Ammon's horn (tissue), 1 donor: Measurements from ENCODE around the gene C5.

Experiments used
- DNase-seq: peaks from one replicate; pipeline ENCODE4 v3.0.0-alpha.2; 2016; ENCODE audit warnings: low spot score

Gene C5

DNA sequence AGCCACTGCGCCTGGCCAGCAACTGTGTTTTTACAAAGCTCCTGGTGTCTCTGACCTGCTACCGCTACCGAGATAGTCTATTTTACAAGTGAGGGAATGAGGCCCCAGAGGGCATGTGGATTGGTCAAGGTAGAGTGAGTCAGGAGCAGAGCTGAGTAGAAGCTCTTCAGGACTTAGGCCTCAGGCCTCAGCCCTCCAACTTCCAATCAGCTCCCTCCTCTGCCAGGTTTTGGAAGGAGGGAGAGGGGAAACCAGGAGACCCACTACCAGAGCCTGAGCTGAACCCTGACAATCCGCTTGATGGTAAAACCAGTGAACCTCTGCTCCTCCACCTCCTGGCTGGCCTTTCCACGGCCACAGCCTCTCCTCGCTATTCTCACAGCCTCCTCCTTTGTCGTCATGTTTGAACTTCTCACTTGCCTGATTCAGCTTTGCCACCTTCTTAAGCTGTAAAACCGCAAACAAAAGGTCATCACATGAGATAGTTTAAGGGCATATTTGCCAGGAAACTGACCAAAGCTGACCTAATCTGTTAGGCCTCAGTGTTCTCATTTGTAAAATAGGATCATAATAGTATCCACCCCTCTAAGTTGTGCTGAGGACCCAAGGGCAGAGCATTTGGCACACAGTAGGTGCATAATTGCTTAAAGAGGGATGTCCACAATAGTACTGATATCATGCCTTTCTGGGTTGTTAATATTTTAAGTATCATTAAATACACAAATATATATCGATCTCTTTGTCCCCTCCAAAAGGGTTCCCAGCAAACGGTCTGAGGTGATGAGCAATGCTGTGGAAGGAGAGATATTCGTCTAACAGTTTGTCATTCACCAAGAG, 125.2 kb downstream of the C5 start:
- no peak for DNase-seq

DNA sequence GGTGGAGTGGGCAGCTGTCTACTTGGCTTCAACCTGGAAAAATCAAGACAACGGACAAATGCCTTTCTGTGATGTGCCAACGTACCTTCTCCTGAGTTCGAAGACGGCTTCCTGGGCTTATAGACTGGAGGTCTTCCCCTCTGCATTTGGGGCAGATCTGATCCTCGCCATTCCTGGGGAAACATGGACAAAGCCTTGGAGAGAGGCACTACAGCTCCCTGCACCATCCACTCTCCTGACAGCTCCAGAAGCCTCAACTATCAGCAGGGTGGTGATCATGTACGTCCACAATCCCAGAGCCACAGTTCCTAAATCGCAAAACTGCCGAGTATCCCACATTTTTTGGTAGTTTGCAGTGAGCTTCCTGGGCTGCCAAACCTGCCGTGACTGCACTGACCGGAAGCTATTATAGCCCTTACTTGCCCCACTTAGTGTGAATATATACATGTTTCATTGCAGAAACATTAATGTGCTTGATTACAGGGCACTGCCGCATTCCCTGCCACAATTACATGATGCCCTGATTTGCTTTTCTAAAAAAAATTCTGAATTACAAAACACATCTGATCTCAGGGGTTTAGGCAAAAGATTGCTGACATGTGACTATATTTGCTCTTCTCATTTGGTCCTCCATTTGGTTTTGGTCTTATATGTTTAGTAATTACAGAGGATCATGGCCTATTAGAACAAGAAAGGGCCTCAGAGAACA, 126.3 kb downstream of the C5 start:
- DNase-seq, result no peak

DNA sequence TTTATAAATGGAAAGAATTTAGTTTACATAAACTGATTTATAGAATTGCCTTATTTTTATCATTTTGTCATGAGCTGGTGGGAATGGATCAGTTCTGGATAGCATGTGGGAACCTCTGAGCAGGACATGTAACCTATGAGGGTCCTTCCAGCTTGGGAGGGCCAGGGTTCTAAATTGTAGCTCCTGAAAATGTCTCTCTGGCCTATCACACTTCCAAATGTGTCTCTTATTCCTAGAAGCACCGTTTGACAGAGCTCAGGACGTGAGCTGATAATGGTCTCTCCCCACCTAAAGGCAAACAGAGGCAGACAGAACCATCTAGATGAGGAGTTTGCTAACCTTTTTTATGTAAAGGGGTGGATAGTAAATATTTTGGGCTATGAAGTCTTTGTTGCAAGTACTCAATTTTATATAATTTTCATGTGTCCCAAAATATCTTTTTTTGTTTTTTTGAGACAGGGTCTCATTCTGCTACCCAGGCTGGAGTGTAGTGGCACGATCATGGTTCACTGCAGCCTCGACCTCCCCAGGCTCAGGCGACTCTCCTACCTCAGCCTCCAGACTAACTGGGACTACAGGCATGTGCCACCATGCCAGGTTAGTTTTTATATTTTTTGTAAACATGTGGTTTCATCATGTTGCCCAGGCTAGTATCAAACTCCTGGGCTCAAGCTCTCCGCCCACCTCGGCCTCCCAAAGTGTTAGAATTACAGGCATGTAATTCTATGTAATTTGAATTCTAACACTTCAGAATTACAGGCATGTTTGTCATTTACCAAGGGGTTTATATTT, 127.5 kb downstream of the C5 start:
- no peak for DNase-seq

DNA sequence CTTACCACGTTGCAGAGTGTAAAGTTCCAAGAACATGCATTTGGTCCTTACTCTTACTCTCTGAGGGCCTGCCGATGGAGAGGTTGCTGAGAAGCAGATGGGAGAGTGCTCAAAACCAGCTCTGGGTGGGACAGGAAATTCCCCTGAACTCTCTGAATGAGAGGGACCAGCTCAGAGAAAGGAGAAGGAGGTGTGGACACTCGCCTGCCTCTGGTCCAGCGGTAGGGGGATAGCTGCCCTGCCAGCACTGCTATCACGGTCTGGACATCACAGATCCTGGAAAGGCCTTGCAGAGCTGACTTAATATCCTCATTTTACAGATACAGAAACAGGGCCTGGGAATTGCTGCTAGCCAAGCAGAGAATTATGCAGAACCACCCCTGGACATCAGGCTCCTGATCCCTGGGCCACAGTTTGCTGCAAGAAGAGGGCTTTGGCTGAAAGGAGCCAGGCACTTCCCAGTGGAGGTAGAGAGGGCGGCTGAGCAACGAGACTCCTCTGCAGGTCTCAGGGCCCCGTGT, 128.4 kb downstream of the C5 start:
- no peak for DNase-seq

DNA sequence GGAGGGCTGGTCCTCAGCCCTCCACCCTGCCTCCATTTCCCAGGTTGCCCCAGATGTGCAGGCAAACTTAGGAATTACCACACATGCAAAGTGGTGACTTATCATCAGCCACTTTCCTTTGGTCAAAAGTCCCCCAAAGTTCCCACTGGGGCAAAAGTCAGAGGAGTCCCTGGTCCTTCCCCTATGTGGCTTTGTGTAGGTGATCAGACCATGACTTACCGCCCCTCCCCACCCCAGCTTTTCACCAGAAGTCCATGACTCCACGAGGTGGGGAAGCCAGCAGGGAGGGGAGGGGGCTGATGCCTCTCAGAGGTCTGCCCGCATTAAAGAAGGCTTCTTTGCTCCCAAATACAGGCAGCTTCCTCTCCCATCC, 129.3 kb downstream of the C5 start:
- no peak for DNase-seq

DNA sequence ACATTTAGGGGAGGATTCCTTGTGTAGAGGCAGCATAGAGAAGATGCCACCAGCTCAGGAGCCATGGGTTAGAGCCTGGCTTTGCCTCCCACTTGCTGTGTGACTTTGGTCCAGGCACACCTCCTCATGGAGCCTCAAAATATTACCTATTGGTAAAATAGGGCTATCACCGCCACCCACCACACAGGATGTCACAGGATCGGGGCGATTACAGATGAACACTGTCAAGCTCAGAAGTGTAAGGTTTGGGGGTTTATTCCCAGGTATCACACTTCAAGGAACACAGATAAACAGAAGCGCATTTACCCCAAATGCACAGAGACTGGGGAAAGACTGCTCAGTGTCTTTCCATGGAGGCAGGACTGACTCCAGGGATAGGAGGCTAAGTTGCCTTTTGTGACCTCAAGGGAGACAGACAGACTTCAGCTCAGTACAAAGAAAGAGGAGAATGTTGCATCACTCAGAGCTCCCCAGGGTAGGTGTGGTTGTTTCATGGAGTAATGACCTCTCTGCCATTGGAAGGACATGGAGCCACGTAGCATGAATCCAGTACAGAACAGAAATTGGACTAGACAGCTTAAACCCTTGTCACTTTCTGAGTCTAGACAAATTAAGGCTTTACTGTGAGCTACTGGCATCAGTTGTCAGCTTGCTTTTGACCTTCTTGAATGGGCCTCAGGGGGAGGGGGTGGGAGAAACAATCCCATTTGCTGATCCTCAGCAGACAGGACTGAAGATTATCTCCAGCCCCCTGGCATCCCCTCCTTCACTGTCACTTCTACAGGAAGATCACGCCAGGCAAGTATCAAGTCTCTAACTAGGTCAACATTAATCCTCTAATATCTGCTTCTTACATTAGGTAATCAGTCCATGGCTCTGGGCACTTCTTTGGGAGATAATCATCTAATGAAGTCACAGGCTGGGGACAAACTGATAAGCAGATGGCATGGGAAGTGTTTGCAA, 130.0 kb downstream of the C5 start:
- DNase-seq, result no peak

DNA sequence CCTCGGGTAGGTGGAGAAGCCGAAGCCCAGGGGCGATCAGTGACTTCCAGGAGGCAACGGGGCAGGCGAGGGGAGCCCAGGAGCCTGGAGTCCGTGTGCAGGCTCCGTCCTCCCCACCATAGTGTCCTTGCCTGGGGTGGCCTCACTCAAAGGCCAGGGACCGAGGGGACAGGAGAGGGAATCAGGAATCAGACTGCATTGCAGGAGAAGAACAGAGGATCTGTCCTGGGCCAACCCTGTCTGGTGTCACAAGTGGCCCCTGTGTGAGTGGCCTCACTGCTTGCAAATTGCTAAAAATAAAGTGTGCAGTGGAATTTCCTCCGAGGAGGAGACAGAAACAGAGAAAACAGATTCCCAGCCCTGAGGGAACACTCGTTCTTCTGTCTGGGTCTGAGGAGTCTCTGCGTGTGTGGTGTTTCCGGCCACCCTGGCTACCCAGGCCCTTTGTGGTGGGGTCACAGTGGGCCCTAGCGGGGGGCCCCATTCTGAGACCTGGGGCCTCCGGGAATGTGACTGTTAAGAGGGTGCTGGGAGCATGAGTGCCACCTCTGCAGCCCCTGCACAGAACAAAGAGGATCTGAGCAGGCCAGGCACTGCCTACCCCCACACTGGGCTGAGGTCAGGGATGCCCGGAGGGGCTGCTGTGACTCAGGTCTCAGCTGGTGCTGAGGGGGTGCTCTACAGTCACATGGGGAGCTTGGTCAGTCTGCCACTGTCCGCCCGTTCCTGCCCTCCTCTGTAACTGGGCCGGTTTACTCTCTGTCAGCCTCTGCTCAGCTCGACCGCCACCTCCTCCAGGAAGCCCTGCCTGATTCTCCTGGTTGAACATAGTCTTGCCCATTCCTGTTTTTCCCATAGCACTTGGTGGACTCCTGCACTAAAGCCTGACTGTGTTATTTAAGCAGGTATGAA, 130.9 kb downstream of the C5 start:
- no peak for DNase-seq

DNA sequence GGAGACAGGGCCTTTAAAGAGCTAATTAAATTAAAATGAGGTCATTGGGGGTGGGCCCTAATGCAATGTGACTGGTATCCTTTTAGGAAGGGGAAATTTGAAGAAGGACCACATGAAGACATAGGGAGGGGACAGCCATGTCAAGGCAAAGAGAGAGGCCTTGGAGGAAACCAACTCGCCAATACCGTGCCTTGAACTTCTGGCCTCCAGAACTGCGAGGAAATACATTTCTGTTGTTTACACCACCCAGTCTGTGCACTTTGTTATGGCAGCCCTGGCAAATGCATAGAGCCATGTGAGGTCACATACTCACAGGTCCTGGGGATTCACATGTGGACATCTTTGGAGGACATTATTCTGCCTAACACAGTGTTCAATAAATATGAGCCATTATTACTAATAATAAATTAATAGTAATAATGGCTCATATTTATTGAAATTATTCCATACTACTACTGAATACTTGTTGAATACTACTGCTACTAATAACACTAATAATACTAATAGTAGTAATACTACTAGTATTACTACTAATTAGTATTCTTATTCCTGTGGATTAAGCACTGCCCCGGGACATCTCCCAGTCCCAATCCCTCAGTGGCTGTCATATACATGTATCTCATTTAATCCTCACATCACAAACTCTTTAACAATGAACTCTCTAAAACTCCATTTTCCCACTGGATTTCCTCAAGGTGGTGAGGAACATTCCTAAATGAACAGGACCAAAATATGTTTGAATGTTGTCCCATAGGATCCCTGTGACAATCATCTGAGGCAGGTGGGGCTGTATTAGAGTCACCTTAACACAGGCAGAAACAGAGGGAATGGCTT, 131.9 kb downstream of the C5 start:
- DNase-seq, result no peak

DNA sequence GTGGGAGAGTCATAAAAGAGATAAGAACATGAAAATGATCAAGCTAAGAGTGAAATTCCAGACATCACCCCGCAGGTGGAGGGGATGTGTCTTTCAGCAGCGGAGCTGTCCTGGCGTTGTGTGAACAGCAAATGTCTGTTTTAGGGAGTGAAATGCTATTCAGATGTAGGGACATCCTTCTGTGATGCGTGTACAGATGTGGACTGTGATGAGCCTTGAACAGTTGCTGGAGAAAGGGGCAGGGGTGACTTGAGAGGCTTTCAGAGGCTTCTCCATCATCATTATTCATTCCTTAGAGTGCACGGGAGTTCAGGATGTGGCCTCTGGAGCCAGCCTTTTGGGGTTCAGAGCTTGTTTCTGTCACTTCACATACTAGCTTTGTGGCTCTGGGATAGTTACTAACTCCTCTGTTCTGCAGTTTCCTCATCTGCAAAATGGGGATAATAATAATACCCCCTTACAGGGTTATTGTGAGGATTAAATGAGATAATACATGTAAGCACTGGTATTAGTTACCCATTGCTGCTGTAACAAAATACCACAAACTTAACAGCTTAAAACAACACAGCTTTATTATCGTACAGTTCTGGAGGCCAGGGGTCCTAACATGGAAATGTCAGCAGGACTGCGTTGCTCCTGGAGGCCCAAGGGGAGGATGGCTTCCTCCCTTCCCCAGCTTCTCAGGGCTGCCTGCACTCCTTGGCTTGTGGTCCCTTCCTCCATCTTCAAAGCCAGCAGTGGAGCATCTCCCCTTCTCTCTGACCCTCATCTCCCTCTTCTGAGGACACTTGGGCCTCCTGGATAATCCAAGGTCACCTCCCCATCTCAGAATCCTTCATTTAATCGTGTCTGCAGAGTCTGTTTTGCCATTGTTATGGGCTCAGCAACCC, 132.8 kb downstream of the C5 start:
- no peak for DNase-seq

DNA sequence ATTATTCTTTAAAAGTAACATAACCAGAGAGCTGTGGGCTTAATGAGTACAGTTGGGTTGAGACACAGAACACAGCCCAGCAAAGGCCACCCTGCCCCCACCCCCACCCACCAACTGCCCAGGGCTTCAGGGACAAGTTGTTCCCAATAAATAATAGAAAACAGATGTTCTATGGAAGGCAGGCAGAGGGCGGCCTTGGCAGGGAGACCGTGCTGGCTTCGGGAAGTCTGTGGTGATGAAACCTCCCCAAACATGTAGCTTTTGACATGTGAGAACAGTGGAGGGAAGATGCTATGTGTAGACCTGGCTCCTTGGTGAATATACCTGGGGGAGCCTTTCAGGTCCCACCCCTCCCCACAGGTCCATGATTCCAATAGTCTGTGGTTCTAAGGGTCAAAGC, 133.5 kb downstream of the C5 start:
- DNase-seq, result peak; percentile 85

DNA sequence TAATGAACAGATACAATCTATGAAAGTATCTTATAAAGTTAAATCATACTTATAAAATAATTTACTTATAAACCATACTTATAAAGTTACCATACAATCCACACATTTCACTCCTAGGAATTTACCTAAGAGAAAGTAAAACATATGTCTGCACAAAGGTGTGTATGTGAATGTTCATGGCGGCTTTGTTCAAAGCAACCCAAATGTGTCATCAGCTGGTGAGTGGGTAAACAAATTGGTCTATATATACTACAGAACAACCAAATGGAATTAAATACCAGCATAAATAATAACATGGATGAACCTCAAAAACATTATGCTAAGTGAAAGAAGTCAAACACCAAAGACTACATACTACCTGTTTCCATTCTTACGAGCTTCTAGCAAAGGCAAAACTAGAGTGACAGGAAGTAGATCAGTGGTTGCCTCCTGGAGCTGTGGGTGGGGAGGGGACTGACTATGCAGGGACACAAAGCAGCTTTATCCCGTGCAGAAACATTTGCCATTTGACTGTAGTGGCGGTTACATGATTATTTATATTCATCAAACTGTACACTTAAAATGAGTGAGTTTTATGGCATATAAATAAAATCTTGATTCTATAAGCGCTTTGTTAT, 134.1 kb downstream of the C5 start:
- peak; percentile 64 for DNase-seq

DNA sequence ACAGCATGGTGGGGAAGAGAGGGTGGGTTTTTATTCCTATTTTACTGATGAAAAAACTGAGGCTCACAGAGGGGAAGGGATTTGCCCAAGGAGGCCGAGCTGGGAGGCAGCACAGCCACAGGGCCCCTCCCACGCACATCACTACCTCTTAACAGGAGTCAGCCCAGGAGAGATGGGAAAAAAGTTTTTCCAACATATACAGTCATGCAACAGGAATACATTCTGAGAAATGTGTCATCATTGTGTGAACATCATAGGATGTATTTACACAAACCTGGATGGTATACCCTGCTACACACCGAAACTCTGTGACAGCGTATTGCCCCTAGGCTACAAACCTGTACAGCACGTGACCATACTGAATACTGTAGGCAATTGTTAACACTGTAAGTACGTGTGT, 135.1 kb downstream of the C5 start:
- DNase-seq, result no peak

DNA sequence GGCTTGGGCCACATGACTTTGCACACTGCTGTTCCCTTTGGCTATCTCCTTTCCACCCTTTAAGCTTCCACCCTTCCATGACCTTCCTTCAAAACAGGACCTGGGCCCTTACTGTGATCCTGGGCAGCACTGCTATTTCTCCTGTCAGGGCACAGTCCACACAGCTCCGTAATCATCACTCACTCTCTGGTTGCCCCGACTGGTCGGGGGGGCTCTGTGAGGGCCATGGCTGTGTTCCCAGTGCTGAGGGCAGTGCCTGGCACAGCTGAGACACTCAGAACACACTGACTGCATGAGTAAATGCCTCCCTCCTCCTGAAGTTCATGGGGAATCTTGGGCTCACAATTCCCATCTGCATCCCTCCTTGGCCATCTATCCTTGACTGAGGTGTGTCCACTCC, 135.7 kb downstream of the C5 start:
- peak; percentile 93 for DNase-seq

DNA sequence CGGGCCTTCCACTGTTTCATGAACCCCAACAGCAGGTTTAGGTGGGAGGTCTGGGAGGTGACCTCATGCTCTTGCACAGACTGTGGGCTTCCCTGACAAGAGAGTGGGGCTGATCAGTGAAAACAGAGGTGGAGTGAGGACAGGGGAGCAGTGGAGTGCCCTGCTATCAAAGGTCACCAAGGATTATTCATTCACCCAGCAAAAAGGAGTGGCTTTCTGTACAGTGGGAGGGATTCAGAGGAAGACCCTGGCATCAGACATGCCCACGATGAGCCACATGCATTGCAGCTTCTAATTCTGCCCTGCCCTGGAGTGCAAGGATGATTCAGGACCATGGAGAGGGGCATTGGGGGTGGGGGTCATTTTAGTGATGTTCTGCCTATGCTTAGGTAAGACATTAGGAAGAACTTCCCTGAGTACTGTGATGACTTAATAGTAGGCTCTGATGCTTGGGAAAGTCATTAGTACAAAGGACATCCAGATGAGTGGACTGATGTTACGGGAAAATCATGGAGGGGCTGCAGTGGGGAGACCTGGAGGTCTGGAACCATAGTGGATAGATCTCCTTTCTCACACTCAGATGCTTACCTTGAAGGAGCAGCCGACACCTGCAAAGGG, 136.3 kb downstream of the C5 start:
- no peak for DNase-seq

DNA sequence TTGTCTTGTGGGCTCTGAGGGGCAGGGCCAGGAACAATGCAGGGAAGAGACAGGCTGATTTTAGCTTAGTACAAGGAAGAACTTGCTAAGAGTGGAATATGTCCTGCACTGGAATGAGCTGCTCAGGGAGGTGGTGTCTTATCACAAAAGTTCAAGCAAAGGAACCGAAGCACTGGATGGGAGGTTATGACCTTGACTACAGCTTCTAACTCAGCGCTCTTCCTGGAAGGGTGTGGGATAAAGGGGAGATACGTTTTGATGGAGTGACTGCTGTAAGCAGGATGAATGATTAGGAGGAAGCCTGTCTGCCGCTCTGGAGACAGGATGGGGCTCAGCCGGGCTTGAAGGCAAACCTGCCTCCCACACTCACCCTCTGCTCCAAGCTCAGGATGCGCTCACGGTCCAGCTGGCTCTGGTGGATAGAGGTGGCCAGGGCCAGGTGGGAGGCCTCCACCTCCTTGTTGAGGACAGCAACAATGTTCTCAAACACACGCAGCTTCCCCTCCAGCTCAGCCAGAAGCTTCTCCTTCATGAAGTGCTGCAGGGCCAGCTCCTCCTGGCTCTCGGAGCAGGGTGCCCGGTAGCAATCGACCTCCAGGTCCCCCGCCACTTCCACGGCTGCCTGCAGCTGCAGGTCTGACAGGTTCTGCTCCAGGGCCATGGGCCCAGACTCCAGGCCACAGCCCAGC, 137.0 kb downstream of the C5 start:
- DNase-seq, result no peak

DNA sequence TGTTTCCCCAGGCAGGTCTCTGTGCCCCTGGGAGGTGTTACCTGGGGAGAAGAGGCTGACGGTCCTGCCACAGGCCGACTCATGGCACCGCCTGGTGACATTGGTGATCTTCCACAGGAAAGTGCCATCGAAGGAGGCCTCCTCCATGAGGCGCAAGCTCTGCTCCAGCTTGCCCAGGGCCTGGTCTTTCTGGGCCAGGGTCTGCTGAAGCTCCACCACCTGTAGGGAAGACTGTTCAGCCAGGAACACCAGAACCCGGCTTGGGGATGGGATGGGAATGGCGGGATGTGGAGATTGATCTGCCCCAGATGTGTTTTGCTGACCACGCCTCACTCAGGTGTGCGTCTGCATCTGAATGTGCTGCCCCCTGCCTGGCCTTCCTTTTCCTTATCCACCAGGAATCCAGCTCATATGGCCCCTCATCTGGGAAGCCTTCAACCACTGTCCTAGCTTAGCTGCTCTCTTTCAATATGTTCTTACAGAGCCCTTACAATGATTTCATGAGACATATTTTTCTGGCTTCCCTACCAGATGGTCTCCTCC, 138.7 kb downstream of the C5 start:
- no peak for DNase-seq

DNA sequence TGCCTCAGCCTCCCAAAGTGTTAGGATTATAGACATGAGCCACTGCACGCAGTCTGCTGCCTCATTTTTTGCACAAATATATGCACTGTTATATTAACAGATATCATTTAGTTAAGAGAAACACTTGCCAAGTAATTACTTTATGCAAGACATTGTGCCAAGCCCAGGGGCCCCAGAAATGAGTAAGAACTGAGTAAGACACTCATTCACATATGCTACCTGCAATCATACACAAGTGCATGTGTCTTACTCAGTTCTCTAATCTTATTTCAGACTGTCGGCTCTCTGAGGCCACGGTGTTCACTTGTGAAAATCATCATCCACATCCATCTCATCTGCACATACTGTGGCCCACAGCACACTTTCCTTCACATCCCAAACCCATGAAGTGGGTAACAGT, 139.4 kb downstream of the C5 start:
- no peak for DNase-seq
